OCI-LY1 (cell line): ENCODE results near the gene UNC93A.

Experiments
- H2AFZ ChIP-seq: fragments of 200-600 bp; sonication (generic), shearing (Covaris generic); 2 replicates; pipeline ENCODE4 v1.6.0; 2014; ENCODE audit warnings: antibody characterized with exemption, mild to moderate bottlenecking, low read length
- H3F3A ChIP-seq: fragments of 200-600 bp; sonication (generic), shearing (Covaris generic); 2 replicates; pipeline ENCODE4 v1.6.0; 2014; ENCODE audit warnings: mild to moderate bottlenecking, antibody characterized with exemption, low read length, moderate library complexity; ENCODE audit not compliant: insufficient read depth
- H3K27ac ChIP-seq: fragments of 200-600 bp; sonication (generic); 2 replicates; pipeline ENCODE4 v1.5.1; 2014; ENCODE audit warnings: low read length, mixed run types, mild to moderate bottlenecking, low read depth; ENCODE audit not compliant: poor library complexity, severe bottlenecking
- H3K27me3 ChIP-seq: fragments of 200-600 bp; sonication (generic); 2 replicates; pipeline ENCODE4 v1.6.0; 2014; ENCODE audit warnings: antibody characterized with exemption, mild to moderate bottlenecking, low read length, moderate library complexity; ENCODE audit not compliant: insufficient read depth
- H3K36me3 ChIP-seq: fragments of 200-600 bp; sonication (generic); 2 replicates; pipeline ENCODE4 v1.6.1; 2014; ENCODE audit warnings: mild to moderate bottlenecking, antibody characterized with exemption, low read length, moderate library complexity, mixed read lengths; ENCODE audit not compliant: insufficient read depth
- H3K4me1 ChIP-seq: fragments of 200-600 bp; sonication (generic); 2 replicates; pipeline ENCODE4 v1.5.1; 2014; ENCODE audit warnings: mild to moderate bottlenecking, low read length, moderate library complexity; ENCODE audit not compliant: insufficient read depth, severe bottlenecking
- H3K4me2 ChIP-seq: fragments of 200-600 bp; sonication (generic), shearing (Covaris generic); 2 replicates; pipeline ENCODE4 v1.6.1; 2014; ENCODE audit warnings: low read length
- H3K4me3 ChIP-seq: fragments of 200-600 bp; sonication (generic); 2 replicates; pipeline ENCODE4 v1.5.1; 2014; ENCODE audit warnings: low read length, low read depth, mild to moderate bottlenecking, mixed read lengths; ENCODE audit not compliant: poor library complexity, severe bottlenecking
- H3K79me2 ChIP-seq: fragments of 200-600 bp; shearing (Covaris generic); 2 replicates; pipeline ENCODE4 v1.6.1; 2016; ENCODE audit warnings: mixed run types, low read length, mixed read lengths; ENCODE audit not compliant: insufficient read depth
- H3K9ac ChIP-seq: fragments of 200-600 bp; sonication (generic), shearing (Covaris generic); 2 replicates; pipeline ENCODE4 v1.6.1; 2014; ENCODE audit warnings: mild to moderate bottlenecking, low read length, mixed read lengths
- H3K9me2 ChIP-seq: fragments of 200-600 bp; sonication (generic), shearing (Covaris generic); 2 replicates; pipeline ENCODE4 v1.6.1; 2014; ENCODE audit warnings: low read depth, mild to moderate bottlenecking, low read length, mixed read lengths
- H3K9me3 ChIP-seq: fragments of 200-600 bp; shearing (Covaris generic); 2 replicates; pipeline ENCODE4 v1.6.1; 2014; ENCODE audit warnings: low read length, mixed read lengths
- H4K20me1 ChIP-seq: fragments of 200-600 bp; sonication (generic), shearing (Covaris generic); 2 replicates; pipeline ENCODE4 v1.6.0; 2016; ENCODE audit warnings: mild to moderate bottlenecking, low read length; ENCODE audit not compliant: insufficient read depth
- CTCF ChIP-seq: fragments of 200-600 bp; sonication (generic), shearing (Covaris generic); IDR thresholded peaks from 2 replicates; pipeline ENCODE4 v1.5.1; 2017; ENCODE audit warnings: mild to moderate bottlenecking, antibody characterized with exemption, low read length, moderate library complexity, mixed read lengths
- EZH2 ChIP-seq: fragments of 200-600 bp; sonication (generic), shearing (Covaris generic); IDR thresholded peaks from 2 replicates; pipeline ENCODE4 v1.8.0; 2017; ENCODE audit warnings: borderline replicate concordance, mixed run types, mild to moderate bottlenecking, antibody characterized with exemption, low read length, moderate library complexity, mixed read lengths

UNC93A gene

GRCh38 chr6:167294241-167294640, 3.1 kb downstream of the UNC93A start:
- Histone ChIP-seq H3F3A (no peaks in the 10 kb centered on the region), H3K27ac (no peak overlapping the region), H3K27me3 (peaks cover 3% of the 10 kb centered on the region; the same call in 1 of the 2 replicates), H3K4me1 (no peaks in the 10 kb centered on the region), H3K79me2 (no peaks in the 10 kb centered on the region), H4K20me1 (no peaks in the 10 kb centered on the region), H3K4me2 (no peak overlapping the region), H3K9me3 (no peaks in the 10 kb centered on the region), H3K36me3 (no peaks in the 10 kb centered on the region), H2AFZ (no peak overlapping the region), H3K9me2 (no peaks in the 10 kb centered on the region), H3K9ac (no peak overlapping the region), H3K4me3 (no peak overlapping the region)
- TF ChIP-seq CTCF: no peak
- no peak for TF ChIP-seq EZH2

- H3K36me3 ChIP-seq: no peaks in the 10 kb centered on the region
- H3K4me3 ChIP-seq: no peak overlapping the region
- H3K4me2 ChIP-seq: no peak overlapping the region
- H2AFZ ChIP-seq: no peak overlapping the region
- H3K9ac ChIP-seq: no peak overlapping the region
- peaks cover 3% of the 10 kb centered on the region; the same call in 1 of the 2 replicates for H3K27me3 ChIP-seq
- no peaks in the 10 kb centered on the region for H3K9me2 ChIP-seq
- H3K4me1 ChIP-seq: no peaks in the 10 kb centered on the region
- H3K9me3 ChIP-seq: no peaks in the 10 kb centered on the region
- TF ChIP-seq CTCF: no peak
- TF ChIP-seq EZH2: no peak
- no peaks in the 10 kb centered on the region for H3K79me2 ChIP-seq
- no peak overlapping the region for H3K27ac ChIP-seq
- H4K20me1 ChIP-seq: no peaks in the 10 kb centered on the region
- H3F3A ChIP-seq: no peaks in the 10 kb centered on the region
These were observed 3.8 kb downstream of the UNC93A start for GRCh38 chr6:167294651-167295494.

- Histone ChIP-seq H3F3A (no peaks in the 10 kb centered on the region), H3K27me3 (peaks cover 3% of the 10 kb centered on the region; the same call in 1 of the 2 replicates), H3K9me2 (no peaks in the 10 kb centered on the region), H3K9ac (no peak overlapping the region), H3K9me3 (no peaks in the 10 kb centered on the region), H3K4me2 (no peak overlapping the region), H3K36me3 (no peaks in the 10 kb centered on the region), H3K4me1 (no peaks in the 10 kb centered on the region), H4K20me1 (no peaks in the 10 kb centered on the region), H3K27ac (no peak overlapping the region), H3K4me3 (no peak overlapping the region), H3K79me2 (no peaks in the 10 kb centered on the region), H2AFZ (no peak overlapping the region)
- no peak for TF ChIP-seq EZH2
- TF ChIP-seq CTCF: no peak
These were observed 4.6 kb downstream of the UNC93A start for GRCh38 chr6:167295495-167296292.
